ENCODE data around the gene WNT3A.

Gene WNT3A

DNA sequence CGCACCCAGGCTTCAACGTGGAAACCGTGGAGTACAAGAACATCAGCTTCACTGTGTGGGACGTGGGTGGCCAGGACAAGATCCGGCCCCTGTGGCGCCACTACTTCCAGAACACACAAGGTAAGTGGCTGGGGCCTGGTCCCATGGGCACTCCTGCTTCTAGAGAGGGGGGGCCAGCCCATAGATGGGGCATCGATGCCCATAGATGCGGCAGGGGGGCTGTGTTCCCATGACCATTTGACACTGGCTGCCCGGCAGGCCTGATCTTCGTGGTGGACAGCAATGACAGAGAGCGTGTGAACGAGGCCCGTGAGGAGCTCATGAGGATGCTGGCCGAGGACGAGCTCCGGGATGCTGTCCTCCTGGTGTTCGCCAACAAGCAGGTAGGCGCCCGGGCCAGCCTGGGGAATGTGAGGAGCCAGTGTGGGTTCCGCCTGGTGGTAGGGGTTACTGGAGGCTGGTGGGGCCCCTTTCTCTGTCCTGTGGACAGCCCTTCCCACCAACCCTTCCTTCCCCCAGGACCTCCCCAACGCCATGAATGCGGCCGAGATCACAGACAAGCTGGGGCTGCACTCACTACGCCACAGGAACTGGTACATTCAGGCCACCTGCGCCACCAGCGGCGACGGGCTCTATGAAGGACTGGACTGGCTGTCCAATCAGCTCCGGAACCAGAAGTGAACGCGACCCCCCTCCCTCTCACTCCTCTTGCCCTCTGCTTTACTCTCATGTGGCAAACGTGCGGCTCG lies 90.7 kb downstream of the WNT3A start:
- Histone ChIP-seq H3K27me3 (ENCODE audit: insufficient read depth, low read depth, severe bottlenecking) (no peaks in the 10 kb centered on the region), H3K36me3 (peaks cover 11% of the 10 kb centered on the region), H3K9me3 (ENCODE audit: severe bottlenecking) (no peaks in the 10 kb centered on the region), H3K4me3 (ENCODE audit: low read depth, low read length) (no peak overlapping the region), H3K27ac (no peak overlapping the region)
- DNase-seq: no peak
- TF ChIP-seq CTCF (IDR thresholded peaks at IDR 0.05; ENCODE audit: low read depth, low read length): no peak

DNA sequence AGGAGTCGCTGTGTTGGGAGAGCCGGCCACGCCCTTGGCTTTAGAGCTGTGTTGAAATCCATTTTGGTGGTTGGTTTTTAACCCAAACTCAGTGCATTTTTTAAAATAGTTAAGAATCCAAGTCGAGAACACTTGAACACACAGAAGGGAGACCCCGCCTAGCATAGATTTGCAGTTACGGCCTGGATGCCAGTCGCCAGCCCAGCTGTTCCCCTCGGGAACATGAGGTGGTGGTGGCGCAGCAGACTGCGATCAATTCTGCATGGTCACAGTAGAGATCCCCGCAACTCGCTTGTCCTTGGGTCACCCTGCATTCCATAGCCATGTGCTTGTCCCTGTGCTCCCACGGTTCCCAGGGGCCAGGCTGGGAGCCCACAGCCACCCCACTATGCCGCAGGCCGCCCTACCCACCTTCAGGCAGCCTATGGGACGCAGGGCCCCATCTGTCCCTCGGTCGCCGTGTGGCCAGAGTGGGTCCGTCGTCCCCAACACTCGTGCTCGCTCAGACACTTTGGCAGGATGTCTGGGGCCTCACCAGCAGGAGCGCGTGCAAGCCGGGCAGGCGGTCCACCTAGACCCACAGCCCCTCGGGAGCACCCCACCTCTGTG lies 91.6 kb downstream of the WNT3A start:
- H3K36me3 ChIP-seq: peaks cover 11% of the 10 kb centered on the region
- TF ChIP-seq CTCF (IDR thresholded peaks at IDR 0.05; ENCODE audit: low read depth, low read length): no peak

GRCh38 chr1:228099331-228099732 lies 92.5 kb downstream of the WNT3A start:
- no peaks in the 10 kb centered on the region for H3K27me3 ChIP-seq (ENCODE audit: insufficient read depth, low read depth, severe bottlenecking)
- DNase-seq: no peak
- no peak overlapping the region for H3K27ac ChIP-seq
- H3K9me3 ChIP-seq (ENCODE audit: severe bottlenecking): no peaks in the 10 kb centered on the region
- peaks cover 11% of the 10 kb centered on the region for H3K36me3 ChIP-seq
- no peak for TF ChIP-seq CTCF (IDR thresholded peaks at IDR 0.05; ENCODE audit: low read depth, low read length)
- H3K4me3 ChIP-seq (ENCODE audit: low read depth, low read length): no peak overlapping the region

More for the DNA sequence above, 91.6 kb downstream of the WNT3A start:
- no peaks in the 10 kb centered on the region for H3K27me3 ChIP-seq (ENCODE audit: insufficient read depth, low read depth, severe bottlenecking)
- no peak for DNase-seq
- H3K27ac ChIP-seq: no peak overlapping the region
- H3K9me3 ChIP-seq (ENCODE audit: severe bottlenecking): no peaks in the 10 kb centered on the region
- no peak overlapping the region for H3K4me3 ChIP-seq (ENCODE audit: low read depth, low read length)

- TF ChIP-seq CTCF (IDR thresholded peaks at IDR 0.05; ENCODE audit: low read depth, low read length): no peak
- Histone ChIP-seq H3K9me3 (ENCODE audit: severe bottlenecking) (no peaks in the 10 kb centered on the region), H3K36me3 (peaks cover 11% of the 10 kb centered on the region), H3K4me3 (ENCODE audit: low read depth, low read length) (no peak overlapping the region), H3K27me3 (ENCODE audit: insufficient read depth, low read depth, severe bottlenecking) (no peaks in the 10 kb centered on the region), H3K27ac (no peak overlapping the region)
- DNase-seq: no peak
Observed at GRCh38 chr1:228100822-228101613, 94.2 kb downstream of the WNT3A start.

GRCh38 chr1:228101614-228101993 lies 94.8 kb downstream of the WNT3A start:
- H3K36me3 ChIP-seq: peaks cover 11% of the 10 kb centered on the region

More at GRCh38 chr1:228101614-228101993, 94.8 kb downstream of the WNT3A start:
- no peaks in the 10 kb centered on the region for H3K27me3 ChIP-seq (ENCODE audit: insufficient read depth, low read depth, severe bottlenecking)
- no peaks in the 10 kb centered on the region for H3K9me3 ChIP-seq (ENCODE audit: severe bottlenecking)
- peak overlapping the region; percentile 65 for H3K4me3 ChIP-seq (ENCODE audit: low read depth, low read length)
- no peak for TF ChIP-seq CTCF (IDR thresholded peaks at IDR 0.05; ENCODE audit: low read depth, low read length)
- DNase-seq: no peak
- H3K27ac ChIP-seq: no peak overlapping the region
